Gastroesophageal sphincter (tissue), 4 donors: ENCODE data around the gene RGS2. TPM values are rescaled to one million over a fixed set of nuclear protein-coding genes. Genes with fewer than 3 reads are reported as not detected.
A peak's percentile ranks its signal among the peaks of the same experiment; 100 is the strongest.

Experiments used
- ATAC-seq: fragments of 150-250 bp; one replicate; pipeline ENCODE4 v1.9.1; 2016; ENCODE audit warnings: mild to moderate bottlenecking, moderate library complexity
- H3K27ac ChIP-seq, 4 donors: fragments of 200-600 bp; sonication (generic) in 3 of 4; 1 replicate in 3 of 4; 2 replicates in 1 of 4; pipeline ENCODE4 v1.5.1; 2016 to 2019
- H3K27me3 ChIP-seq: fragments of 200-600 bp; sonication (generic); one replicate; pipeline ENCODE4 v1.5.1; 2019
- H3K36me3 ChIP-seq, 2 donors: fragments of 200-600 bp; sonication (generic); one replicate each; pipeline ENCODE4 v1.5.1; 2019; ENCODE audit warnings: control low read depth in 1 of 2
- H3K4me1 ChIP-seq, 3 donors: fragments of 200-600 bp; sonication (generic); 1 replicate in 2 of 3; 2 replicates in 1 of 3; pipeline ENCODE4 v1.5.1; 2016 to 2019; ENCODE audit warnings: control low read depth in 2 of 3
- H3K4me3 ChIP-seq, 2 donors: fragments of 200-600 bp; sonication (generic); one replicate each; pipeline ENCODE4 v1.5.1; 2019; ENCODE audit warnings: mild to moderate bottlenecking in 1 of 2, moderate library complexity in 1 of 2
- H3K9me3 ChIP-seq, 3 donors: fragments of 200-600 bp; sonication (generic); one replicate each; pipeline ENCODE4 v1.5.1; 2017 to 2019; ENCODE audit warnings: control low read depth in 2 of 3
- CTCF ChIP-seq, 4 experiments: fragments of 200-600 bp in 2 of 4; fragments of 450-650 bp in 2 of 4; sonication (generic) in 1 of 4; IDR thresholded peaks; one replicate each; pipeline ENCODE4 v1.5.1; 2017 to 2019; ENCODE audit warnings: antibody characterized with exemption in 4 of 4, mild to moderate bottlenecking in 2 of 4, moderate library complexity in 2 of 4
- EP300 ChIP-seq: sonication (generic); formaldehyde crosslinking; IDR thresholded peaks from one replicate; pipeline ENCODE4 v1.6.1; 2017; ENCODE audit warnings: antibody characterized with exemption, mild to moderate bottlenecking
- POLR2A ChIP-seq, 2 donors: fragments of 450-650 bp; IDR thresholded peaks; one replicate each; pipeline ENCODE4 v1.6.1; 2017; ENCODE audit warnings: antibody characterized with exemption in 2 of 2, mild to moderate bottlenecking in 2 of 2, moderate library complexity in 1 of 2
- POLR2AphosphoS5 ChIP-seq: sonication (generic); formaldehyde crosslinking; IDR thresholded peaks from one replicate; pipeline ENCODE4 v1.6.1; 2017; ENCODE audit warnings: antibody characterized with exemption
- WGBS, 2 donors: methylation state at CpG; one replicate each; pipeline ENCODE4 v1.1.5; 2018; ENCODE audit warnings: low coverage in 1 of 2; 5-methylcytosine and 5-hydroxymethylcytosine counted together
- total RNA-seq, 4 donors: library from RNA; depleted of rRNA; stranded (reverse); fragments of >200 nt; gene quantifications; one replicate each; pipeline ENCODE4 v1.1.0, GENCODE V29; 2016

RGS2 gene
- total RNA-seq, 4 donors from 2014 or later = 297 to 490 (median 461) TPM

DNA sequence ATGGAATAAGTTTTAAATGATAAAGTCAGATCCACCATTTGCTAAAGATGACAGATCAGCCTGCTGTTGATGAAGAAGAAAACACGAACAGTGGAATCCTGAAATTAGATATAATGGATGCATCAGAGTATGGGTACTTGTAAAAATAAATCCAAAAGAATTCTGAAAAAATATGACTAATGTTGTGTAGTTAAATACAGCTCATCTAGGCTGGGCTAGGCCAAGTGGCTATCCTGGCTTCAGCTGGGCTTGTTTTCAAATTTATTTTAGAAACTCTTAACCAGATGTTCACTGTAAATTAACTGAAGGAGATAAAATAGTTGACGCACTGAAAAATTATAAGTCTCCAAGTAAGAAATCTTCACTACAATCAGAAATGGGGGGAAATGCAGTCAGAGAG lies 7.4 kb upstream of the RGS2 start:
- no peak overlapping the region for H3K4me3 ChIP-seq
- no peaks in the 10 kb centered on the region for H3K27me3 ChIP-seq
- H3K27ac ChIP-seq = no peak overlapping the region
- no peak for ATAC-seq
- no peak for TF ChIP-seq POLR2A (IDR thresholded peaks at IDR 0.05)
- TF ChIP-seq CTCF (IDR thresholded peaks at IDR 0.05) = no peak
- no peak for TF ChIP-seq EP300
- no peak for TF ChIP-seq POLR2AphosphoS5
- 28 to 65% methylated on average over 2 of the region's 2 CpGs for WGBS, 2 donors
- H3K9me3 ChIP-seq = no peaks in the 10 kb centered on the region
- no peaks in the 10 kb centered on the region for H3K36me3 ChIP-seq
- peaks cover 0 to 21% (median 2%) of the 10 kb centered on the region in 3 donors for H3K4me1 ChIP-seq

DNA sequence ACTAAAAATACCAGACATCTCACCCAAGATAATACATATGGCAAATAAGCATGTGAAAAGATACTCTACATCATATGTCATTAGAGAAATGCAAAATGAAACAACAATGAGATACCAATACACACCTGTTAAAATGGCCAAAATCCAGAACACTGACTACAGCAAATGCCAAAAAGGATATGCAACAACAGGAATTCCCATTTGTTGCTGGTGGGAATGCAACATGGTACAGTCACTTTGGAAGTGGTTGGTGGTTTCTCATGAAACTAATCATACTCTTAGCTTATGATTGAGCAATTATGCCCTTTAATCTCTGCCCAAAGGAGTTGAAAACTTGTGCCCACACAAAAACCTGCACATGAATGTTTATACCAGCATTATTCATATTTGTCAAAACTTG lies 6.4 kb upstream of the RGS2 start:
- Histone ChIP-seq H3K4me1 (peaks cover 0 to 25% (median 3%) of the 10 kb centered on the region in 3 donors), H3K27me3 (no peaks in the 10 kb centered on the region), H3K27ac (no peak overlapping the region), H3K9me3 (no peaks in the 10 kb centered on the region), H3K36me3 (no peaks in the 10 kb centered on the region), H3K4me3 (no peak overlapping the region)
- TF ChIP-seq POLR2A (IDR thresholded peaks at IDR 0.05) (no peak), POLR2AphosphoS5 (no peak), CTCF (IDR thresholded peaks at IDR 0.05) (no peak), EP300 (no peak)
- no peak for ATAC-seq

- Histone ChIP-seq H3K27ac (no peak overlapping the region), H3K9me3 (no peaks in the 10 kb centered on the region), H3K4me3 (no peak overlapping the region), H3K27me3 (no peaks in the 10 kb centered on the region), H3K4me1 (peaks cover 0 to 32% (median 3%) of the 10 kb centered on the region in 3 donors), H3K36me3 (no peaks in the 10 kb centered on the region)
- no peak for ATAC-seq
- TF ChIP-seq EP300 (no peak), POLR2AphosphoS5 (no peak), CTCF (IDR thresholded peaks at IDR 0.05) (no peak), POLR2A (IDR thresholded peaks at IDR 0.05) (no peak)
Observed at GRCh38 chr1:192803501-192803900, 5.3 kb upstream of the RGS2 start.

DNA sequence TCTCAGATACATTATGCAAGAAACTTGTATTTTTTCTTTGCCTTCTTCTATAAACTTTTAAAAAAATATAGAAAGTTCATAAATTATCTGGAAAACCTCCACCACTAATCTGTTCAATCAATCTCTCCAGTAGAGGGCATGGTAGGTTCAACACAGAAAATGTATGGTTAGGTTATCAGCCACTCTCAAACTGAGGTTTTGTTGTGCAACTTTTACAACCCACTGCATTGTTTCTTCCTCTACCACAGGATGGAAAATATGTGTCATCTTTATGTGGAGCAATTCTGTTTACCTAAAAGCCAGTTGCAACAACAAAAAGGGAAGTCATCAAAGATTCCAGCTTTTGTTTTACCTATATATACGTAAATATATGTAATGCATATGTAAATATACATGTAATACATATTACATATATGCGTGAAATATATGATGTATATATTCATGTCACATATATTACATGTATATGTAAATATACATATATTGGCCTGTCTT lies 3.0 kb upstream of the RGS2 start:
- H3K4me3 ChIP-seq = no peak overlapping the region

More for the DNA sequence above, 3.0 kb upstream of the RGS2 start:
- Histone ChIP-seq H3K36me3 (peaks cover 0 to 9% of the 10 kb centered on the region in 2 donors), H3K27me3 (no peaks in the 10 kb centered on the region), H3K4me1 (peaks cover 0 to 29% (median 3%) of the 10 kb centered on the region in 3 donors), H3K27ac (peak overlapping the region; percentile 90 to 98 (median 96)), H3K9me3 (no peaks in the 10 kb centered on the region)
- 60 to 62% methylated on average over 2 of the region's 2 CpGs for WGBS, 2 donors
- TF ChIP-seq CTCF (IDR thresholded peaks at IDR 0.05) = peak; percentile 41 to 70 (median 67)
- TF ChIP-seq POLR2AphosphoS5 = peak; percentile 81
- no peak for TF ChIP-seq POLR2A (IDR thresholded peaks at IDR 0.05)
- no peak for TF ChIP-seq EP300
- no peak for ATAC-seq
